Cardiac ventricle fibroblast (primary cell): ENCODE measurements around the gene CKMT1B. TPM values are rescaled to one million over a fixed set of nuclear protein-coding genes. Genes with fewer than 3 reads are reported as not detected.

Experiments
- total RNA-seq: library from RNA; depleted of rRNA; stranded (reverse); fragments of >200 nt; gene quantifications from 2 replicates; pipeline ENCODE4 v1.2.3, GENCODE V29; 2015

The CKMT1B gene
- total RNA-seq: 0.39 TPM in 1 of 2 replicates, not detected in the other

GRCh38 chr15:43593328-43594190 is at the start of gene CKMT1B:
Gene CKMT1B, plus strand, starts transcription at chr15:43594027. Its CDS starts 192 bp downstream, at chr15:43594219.

GRCh38 chr15:43589778-43590466 is 3.9 kb upstream of the CKMT1B start, which contains the start of gene PPIP5K1:
Gene PPIP5K1, minus strand, starts transcription at chr15:43590208. Its CDS starts 5,704 bp downstream, at chr15:43584504.

GRCh38 chr15:43618700-43619099 is 24.9 kb downstream of the CKMT1B start, which contains the start of gene STRC:
Gene STRC, minus strand, starts transcription at chr15:43618800. Its CDS starts 78 bp downstream, at chr15:43618722.

Other genes starting within 250 kb of the CKMT1B start
- 12.4 and 18.7 TPM in 2 replicates for gene ZSCAN29, start 223.0 kb upstream of the CKMT1B start, total RNA-seq
- gene TUBGCP4, start 222.9 kb upstream of the CKMT1B start, total RNA-seq: 10.0 and 11.8 TPM in 2 replicates
- gene TP53BP1, start 100.9 kb upstream of the CKMT1B start, total RNA-seq: 25.0 and 40.4 TPM in 2 replicates
- 22.8 and 24.6 TPM in 2 replicates for gene MAP1A, start 76.4 kb upstream of the CKMT1B start, total RNA-seq
- 3.3 and 3.8 TPM in 2 replicates for gene PPIP5K1, start 3.8 kb upstream of the CKMT1B start, total RNA-seq
- not detected in 2 replicates for gene STRC, start 24.8 kb downstream of the CKMT1B start, total RNA-seq
- gene CATSPER2, start 54.8 kb downstream of the CKMT1B start, total RNA-seq: 0.19 TPM in 1 of 2 replicates, not detected in the other
- 0.06 TPM in 1 of 2 replicates, not detected in the other for gene CKMT1A, start 99.8 kb downstream of the CKMT1B start, total RNA-seq
- 310 and 311 TPM in 2 replicates for gene PDIA3, start 152.4 kb downstream of the CKMT1B start, total RNA-seq
- 0.37 and 1.3 TPM in 2 replicates for gene ELL3, start 182.9 kb downstream of the CKMT1B start, total RNA-seq
- gene SERF2, start 198.3 kb downstream of the CKMT1B start, total RNA-seq: 1,535 and 1,868 TPM in 2 replicates
- not detected in 2 replicates for gene SERINC4, start 206.2 kb downstream of the CKMT1B start, total RNA-seq
- gene HYPK, start 206.6 kb downstream of the CKMT1B start, total RNA-seq: 5.9 and 14.2 TPM in 2 replicates
- gene MFAP1, start 230.7 kb downstream of the CKMT1B start, total RNA-seq: 16.2 and 16.8 TPM in 2 replicates
- 2.9 and 5.9 TPM in 2 replicates for gene WDR76, start 233.0 kb downstream of the CKMT1B start, total RNA-seq